GM12865 (cell line): ENCODE results near the gene TAS2R39.

ENCODE experiments used
- DNase-seq: peaks from one replicate; pipeline ENCODE4 v3.0.0; 2010; ENCODE audit warnings: low read depth
- H3K4me3 ChIP-seq: 2 replicates; pipeline ENCODE4 v1.5.1; 2011; ENCODE audit warnings: mild to moderate bottlenecking, low read depth, low read length, control low read depth
- TF ChIP-seq, protein P1 (sequence below): IDR thresholded peaks from 2 replicates; pipeline ENCODE4 v1.5.1; 2011; ENCODE audit warnings: low read length, control low read depth, low read depth, inconsistent platforms; ENCODE audit not compliant: insufficient read depth; ENCODE audit errors: missing control alignments

Gene TAS2R39

GRCh38 chr7:143225047-143225446 is 41.8 kb downstream of the TAS2R39 start:
- TF ChIP-seq, protein P1, sequence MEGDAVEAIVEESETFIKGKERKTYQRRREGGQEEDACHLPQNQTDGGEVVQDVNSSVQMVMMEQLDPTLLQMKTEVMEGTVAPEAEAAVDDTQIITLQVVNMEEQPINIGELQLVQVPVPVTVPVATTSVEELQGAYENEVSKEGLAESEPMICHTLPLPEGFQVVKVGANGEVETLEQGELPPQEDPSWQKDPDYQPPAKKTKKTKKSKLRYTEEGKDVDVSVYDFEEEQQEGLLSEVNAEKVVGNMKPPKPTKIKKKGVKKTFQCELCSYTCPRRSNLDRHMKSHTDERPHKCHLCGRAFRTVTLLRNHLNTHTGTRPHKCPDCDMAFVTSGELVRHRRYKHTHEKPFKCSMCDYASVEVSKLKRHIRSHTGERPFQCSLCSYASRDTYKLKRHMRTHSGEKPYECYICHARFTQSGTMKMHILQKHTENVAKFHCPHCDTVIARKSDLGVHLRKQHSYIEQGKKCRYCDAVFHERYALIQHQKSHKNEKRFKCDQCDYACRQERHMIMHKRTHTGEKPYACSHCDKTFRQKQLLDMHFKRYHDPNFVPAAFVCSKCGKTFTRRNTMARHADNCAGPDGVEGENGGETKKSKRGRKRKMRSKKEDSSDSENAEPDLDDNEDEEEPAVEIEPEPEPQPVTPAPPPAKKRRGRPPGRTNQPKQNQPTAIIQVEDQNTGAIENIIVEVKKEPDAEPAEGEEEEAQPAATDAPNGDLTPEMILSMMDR = no peak
- H3K4me3 ChIP-seq = no peak overlapping the region
- no peak for DNase-seq

DNA sequence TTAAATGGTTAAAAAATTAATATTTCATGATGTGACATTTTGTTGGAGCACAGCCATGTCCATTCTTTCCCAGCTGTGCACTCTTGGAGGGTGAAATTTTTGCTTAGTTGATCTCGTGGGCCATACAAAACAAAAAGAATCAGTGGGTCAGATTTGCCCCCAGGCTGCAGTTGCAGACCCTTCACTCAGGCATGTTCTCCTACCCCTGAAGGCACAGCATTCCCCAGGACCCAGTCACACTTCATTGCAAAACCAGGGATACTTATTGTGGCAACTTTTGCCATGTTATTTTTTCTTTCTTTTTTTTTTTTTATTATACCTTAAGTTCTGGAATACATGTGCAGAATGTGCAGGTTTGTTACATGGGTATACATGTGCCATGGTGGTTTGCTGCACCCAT is 44.6 kb downstream of the TAS2R39 start:
- no peak for DNase-seq
- TF ChIP-seq, protein P1 = no peak

DNA sequence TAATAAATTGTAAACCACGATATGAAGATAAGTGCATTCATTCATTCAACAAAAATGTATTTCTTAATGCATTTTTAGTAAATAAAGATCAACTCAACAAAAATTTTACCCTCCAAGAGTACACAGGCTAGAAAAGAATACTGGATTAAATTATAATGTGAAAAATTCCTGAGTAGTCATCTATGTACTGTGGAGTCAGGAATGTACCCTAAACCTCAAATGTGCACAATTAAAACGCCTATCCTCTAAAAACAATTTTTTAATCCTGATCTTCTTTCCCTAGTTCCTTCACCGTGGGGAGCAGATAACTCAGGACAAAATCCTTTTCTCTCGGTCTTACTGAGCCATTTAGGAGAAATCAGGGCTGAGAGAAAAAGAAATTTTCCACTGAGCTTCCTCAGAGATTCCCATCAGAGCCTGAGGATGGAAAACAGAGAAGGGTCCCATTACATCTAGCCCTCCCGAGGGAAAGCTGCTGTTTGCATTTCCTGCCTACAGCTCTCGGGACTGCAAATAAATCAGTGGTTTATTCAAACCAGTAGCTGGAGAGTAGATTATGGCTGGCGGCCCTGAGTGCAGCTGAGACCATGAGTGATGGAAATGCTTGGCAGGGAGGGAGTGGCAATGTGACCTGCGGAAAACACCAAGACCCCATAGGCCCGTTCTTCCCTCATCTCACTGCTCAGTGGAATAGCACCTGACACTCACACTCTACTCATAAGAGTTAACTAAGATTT is 46.0 kb downstream of the TAS2R39 start:
- TF ChIP-seq, protein P1 = no peak
- no peak for DNase-seq
- H3K4me3 ChIP-seq = no peak overlapping the region

More for the DNA sequence above, 44.6 kb downstream of the TAS2R39 start:
- H3K4me3 ChIP-seq = no peak overlapping the region

GRCh38 chr7:143230602-143231457 is 47.6 kb downstream of the TAS2R39 start:
- TF ChIP-seq, protein P1 = no peak
- no peak overlapping the region for H3K4me3 ChIP-seq
- DNase-seq = no peak
